Psoas muscle (tissue), 8 donors: ENCODE results near the gene FRMD6. TPM values are rescaled to one million over a fixed set of nuclear protein-coding genes. Genes with fewer than 3 reads are reported as not detected.

Experiments
- ATAC-seq, 4 donors: fragments of 200-7000 bp; cut with Tn5 transposase; one replicate each; pipeline ENCODE4 v1.9.1; 2020; ENCODE audit warnings: moderate library complexity in 3 of 4, mild to moderate bottlenecking in 2 of 4
- DNase-seq, 2 donors: peaks; one replicate each; pipeline ENCODE4 v3.0.0-alpha.2; 2020
- H3K27ac ChIP-seq: fragments of 200-600 bp; one replicate; pipeline ENCODE4 v1.8.0; 2022
- H3K27me3 ChIP-seq, 3 donors: fragments of 200-600 bp in 1 of 3; one replicate each; pipeline versions ENCODE4 v1.6.1 to v1.8.0; 2013 to 2022; ENCODE audit warnings: low read length in 2 of 3, mild to moderate bottlenecking in 2 of 3, moderate library complexity in 1 of 3; ENCODE audit not compliant: insufficient read depth in 3 of 3
- H3K36me3 ChIP-seq, 2 donors: fragments of 200-600 bp in 1 of 2; one replicate each; pipeline versions ENCODE4 v1.6.1 to v1.8.0; 2013 to 2022; ENCODE audit warnings: low read depth in 1 of 2, mild to moderate bottlenecking in 1 of 2, moderate library complexity in 1 of 2; ENCODE audit not compliant: insufficient read depth in 1 of 2
- H3K4me1 ChIP-seq: fragments of 200-600 bp; one replicate; pipeline ENCODE4 v1.8.0; 2022
- H3K4me3 ChIP-seq: fragments of 200-600 bp; one replicate; pipeline ENCODE4 v1.8.0; 2022; ENCODE audit warnings: mild to moderate bottlenecking
- H3K9me3 ChIP-seq: fragments of 200-600 bp; one replicate; pipeline ENCODE4 v1.8.0; 2022
- WGBS, 3 donors: extraction: QIAGEN DNeasy Blood & Tissue Kit; methylation state at CpG; one replicate each; pipeline versions ENCODE4 v1.1.6 to v1.1.7; 2013; 5-methylcytosine and 5-hydroxymethylcytosine counted together
- intact Hi-C, 2 donors: fragments of 100-400 bp; cut with DNase I; formaldehyde crosslinking; loops; one replicate each; pipeline versions ENCODE4 v1.11.0 to v1.14.2; 2022
- polyA plus RNA-seq, 3 donors: library from polyadenylated mRNA; stranded (reverse); fragments of 200-250 nt; gene quantifications; one replicate each; pipeline ENCODE4 v1.2.3, GENCODE V29; 2013
- total RNA-seq, 4 donors: library from RNA; stranded (reverse); fragmentation: NEBNext Ultra II Directional in 2 of 4; extraction: Animal tissue kit (Norgen Biotek cat#: 25700) in 2 of 4; gene quantifications; one replicate each; pipeline versions ENCODE4 v1.2.1 to v1.2.4, GENCODE V29; 2021 to 2023
- TF ChIP-seq, protein P1 (sequence below): fragments of 200-600 bp; IDR thresholded peaks from one replicate; pipeline ENCODE4 v1.8.0; 2022; ENCODE audit warnings: antibody characterized with exemption
- donor health status: healthy with polysubstance abuse.
- donor health status: DM: no; HTN: no; CAD: no; lungs with moderate emphysema.
- donor health status: Bipolar disorder and iron deficiency.
- donor health status: healthy.
- donor health status: DM: yes; HTN: yes; CAD: no.
- donor health status: DM: no; HTN: no; CAD: no.
- donor health status: DM: no; HTN: no; CAD: no.
- donor health status: DM: yes; HTN: yes; CAD: no.

Gene FRMD6
- total and polyA plus RNA-seq, 7 donors = 2.5 to 9.8 (median 5.0) TPM

DNA sequence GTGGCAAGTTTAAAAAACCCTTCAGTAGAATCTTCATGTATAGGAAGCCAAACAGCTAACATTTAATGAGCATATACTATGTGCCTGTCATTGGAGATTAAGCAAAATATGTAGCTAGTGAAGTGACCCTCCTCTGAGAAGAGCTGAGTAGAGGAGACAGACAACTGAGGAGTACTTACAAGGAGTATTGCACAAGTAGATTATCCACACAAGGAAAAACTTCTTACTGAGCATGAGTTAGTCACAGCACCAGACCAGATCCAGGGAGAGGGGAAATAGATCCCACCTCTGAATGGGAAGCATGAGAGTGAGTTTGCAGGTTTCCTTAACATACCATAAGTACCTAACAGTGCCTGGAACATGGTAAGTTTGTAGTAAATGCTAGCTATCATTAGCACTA, 33.0 kb downstream of the FRMD6 start:
- TF ChIP-seq, protein P1, sequence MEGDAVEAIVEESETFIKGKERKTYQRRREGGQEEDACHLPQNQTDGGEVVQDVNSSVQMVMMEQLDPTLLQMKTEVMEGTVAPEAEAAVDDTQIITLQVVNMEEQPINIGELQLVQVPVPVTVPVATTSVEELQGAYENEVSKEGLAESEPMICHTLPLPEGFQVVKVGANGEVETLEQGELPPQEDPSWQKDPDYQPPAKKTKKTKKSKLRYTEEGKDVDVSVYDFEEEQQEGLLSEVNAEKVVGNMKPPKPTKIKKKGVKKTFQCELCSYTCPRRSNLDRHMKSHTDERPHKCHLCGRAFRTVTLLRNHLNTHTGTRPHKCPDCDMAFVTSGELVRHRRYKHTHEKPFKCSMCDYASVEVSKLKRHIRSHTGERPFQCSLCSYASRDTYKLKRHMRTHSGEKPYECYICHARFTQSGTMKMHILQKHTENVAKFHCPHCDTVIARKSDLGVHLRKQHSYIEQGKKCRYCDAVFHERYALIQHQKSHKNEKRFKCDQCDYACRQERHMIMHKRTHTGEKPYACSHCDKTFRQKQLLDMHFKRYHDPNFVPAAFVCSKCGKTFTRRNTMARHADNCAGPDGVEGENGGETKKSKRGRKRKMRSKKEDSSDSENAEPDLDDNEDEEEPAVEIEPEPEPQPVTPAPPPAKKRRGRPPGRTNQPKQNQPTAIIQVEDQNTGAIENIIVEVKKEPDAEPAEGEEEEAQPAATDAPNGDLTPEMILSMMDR = no peak
- intact Hi-C loops = no loop called here
- Histone ChIP-seq H3K27ac (no peak overlapping the region), H3K36me3 (peaks cover 0 to under 1% of the 10 kb centered on the region in 2 donors), H3K4me1 (peaks cover 4% of the 10 kb centered on the region), H3K9me3 (no peaks in the 10 kb centered on the region), H3K27me3 (no peaks in the 10 kb centered on the region), H3K4me3 (no peak overlapping the region)
- DNase-seq = no peak
- ATAC-seq = no peak

DNA sequence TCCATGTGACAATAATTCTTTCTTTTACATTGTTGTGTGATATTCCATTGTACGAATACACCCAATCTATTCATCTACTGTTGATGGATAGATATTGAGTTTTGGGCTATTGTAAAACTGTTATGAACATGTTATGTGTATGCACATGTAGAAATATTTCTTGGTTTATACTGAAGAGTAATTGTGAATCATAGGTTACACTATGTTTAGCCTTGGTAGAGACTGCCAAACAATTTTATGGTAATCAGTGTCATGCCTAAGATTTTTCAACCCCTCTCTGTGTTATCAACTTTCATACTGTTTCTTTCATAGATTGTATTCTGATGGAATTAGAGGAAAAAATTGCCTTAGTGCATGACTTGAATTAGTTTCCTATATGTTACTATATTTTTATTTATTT, 39.5 kb downstream of the FRMD6 start:
- 93 to 100% (median 98%) methylated on average over 1 of the region's 1 CpG for WGBS, 3 donors

DNA sequence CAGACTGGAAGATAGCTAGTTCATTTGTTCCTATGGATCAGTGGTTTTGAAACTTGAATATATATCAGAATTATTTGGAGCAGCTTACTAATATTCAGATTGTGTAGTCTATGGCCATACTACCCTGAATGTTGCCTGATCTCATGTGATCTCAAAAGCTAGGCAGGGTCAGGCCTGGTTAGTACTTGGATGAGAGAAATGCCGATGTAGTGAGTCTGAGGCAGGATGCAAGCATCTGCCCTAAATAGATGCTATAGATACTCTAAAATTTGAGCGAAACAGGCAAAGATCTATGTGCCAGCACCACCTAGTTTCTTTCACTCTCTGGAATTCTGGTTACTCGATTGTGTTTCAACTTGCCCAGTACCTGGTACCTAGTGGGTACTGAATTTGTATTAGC, 40.9 kb downstream of the FRMD6 start:
- no peak for ATAC-seq
- no peaks in the 10 kb centered on the region for H3K4me1 ChIP-seq
- H3K36me3 ChIP-seq = peaks cover 2 to 4% of the 10 kb centered on the region in 2 donors
- H3K27me3 ChIP-seq = no peaks in the 10 kb centered on the region
- no peaks in the 10 kb centered on the region for H3K9me3 ChIP-seq
- no peak overlapping the region for H3K4me3 ChIP-seq
- intact Hi-C loops = no loop called here
- H3K27ac ChIP-seq = no peak overlapping the region
- no peak for DNase-seq
- TF ChIP-seq, protein P1 = no peak
- 87 to 96% (median 92%) methylated on average over 3 of the region's 3 CpGs for WGBS, 3 donors

More for the DNA sequence above, 39.5 kb downstream of the FRMD6 start:
- ATAC-seq (no peak), DNase-seq (no peak)
- Histone ChIP-seq H3K27me3 (no peaks in the 10 kb centered on the region), H3K4me3 (no peak overlapping the region), H3K4me1 (no peaks in the 10 kb centered on the region), H3K36me3 (peaks cover 2 to 4% of the 10 kb centered on the region in 2 donors), H3K9me3 (no peaks in the 10 kb centered on the region), H3K27ac (no peak overlapping the region)
- intact Hi-C loops = no loop called here
- TF ChIP-seq, protein P1 = no peak

DNA sequence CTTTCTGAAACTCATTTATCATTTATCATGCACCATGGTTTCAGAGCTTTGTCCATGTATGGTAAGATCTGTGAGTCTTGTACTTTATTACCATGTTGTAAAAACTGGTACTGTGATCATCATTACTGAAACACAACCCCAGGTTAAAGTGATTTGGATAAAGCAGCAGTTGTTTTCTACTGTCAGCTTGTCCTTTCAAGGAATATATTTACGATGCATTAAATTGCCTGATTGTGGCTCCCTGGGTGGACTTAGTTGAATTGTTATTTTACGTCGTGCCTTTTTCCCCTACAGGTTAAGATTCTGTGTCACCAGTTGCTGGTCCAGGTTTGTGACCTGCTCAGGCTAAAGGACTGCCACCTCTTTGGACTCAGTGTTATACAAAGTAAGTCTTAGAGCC, 46.1 kb downstream of the FRMD6 start:
- H3K9me3 ChIP-seq = no peaks in the 10 kb centered on the region
- ATAC-seq (no peak), DNase-seq (no peak)
- 60 to 74% (median 72%) methylated on average over 3 of the region's 3 CpGs for WGBS, 3 donors
- intact Hi-C loops = no loop called here
- H3K27me3 ChIP-seq = no peaks in the 10 kb centered on the region
- H3K4me3 ChIP-seq = no peak overlapping the region
- peaks cover 2 to 10% of the 10 kb centered on the region in 2 donors for H3K36me3 ChIP-seq
- H3K27ac ChIP-seq = no peak overlapping the region
- TF ChIP-seq, protein P1 = no peak
- no peaks in the 10 kb centered on the region for H3K4me1 ChIP-seq

DNA sequence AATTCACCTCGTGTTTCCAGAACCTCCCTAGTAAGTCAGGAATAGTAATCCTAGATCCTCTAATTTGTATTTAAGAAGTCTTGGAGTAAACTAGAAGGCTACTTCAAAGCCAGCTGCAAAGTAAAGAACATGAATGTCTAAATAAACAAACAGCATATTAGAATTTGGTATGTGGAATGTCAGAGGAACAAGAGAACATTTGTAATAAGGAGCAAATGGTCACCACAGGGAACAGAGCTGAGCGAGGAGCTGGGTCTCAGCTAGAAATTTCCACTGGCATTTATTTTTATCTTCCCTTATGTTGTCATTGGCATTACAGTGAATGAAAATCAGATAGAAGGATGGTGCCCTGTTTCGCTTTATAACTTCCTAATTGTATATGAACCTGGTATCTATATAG, 50.2 kb downstream of the FRMD6 start:
- DNase-seq (no peak), ATAC-seq (no peak)
- Histone ChIP-seq H3K4me3 (no peak overlapping the region), H3K27me3 (no peaks in the 10 kb centered on the region), H3K9me3 (no peaks in the 10 kb centered on the region), H3K27ac (no peak overlapping the region), H3K4me1 (no peaks in the 10 kb centered on the region), H3K36me3 (peaks cover 8 to 49% of the 10 kb centered on the region in 2 donors)
- TF ChIP-seq, protein P1 = no peak
- intact Hi-C loops = no loop called here
- 59 to 83% (median 69%) methylated on average over 3 of the region's 3 CpGs for WGBS, 3 donors
